ENCODE measurements around the gene ITIH2.

GRCh38 chr10:7755103-7755502, 52.0 kb downstream of the ITIH2 start:
- TF ChIP-seq, protein P1, sequence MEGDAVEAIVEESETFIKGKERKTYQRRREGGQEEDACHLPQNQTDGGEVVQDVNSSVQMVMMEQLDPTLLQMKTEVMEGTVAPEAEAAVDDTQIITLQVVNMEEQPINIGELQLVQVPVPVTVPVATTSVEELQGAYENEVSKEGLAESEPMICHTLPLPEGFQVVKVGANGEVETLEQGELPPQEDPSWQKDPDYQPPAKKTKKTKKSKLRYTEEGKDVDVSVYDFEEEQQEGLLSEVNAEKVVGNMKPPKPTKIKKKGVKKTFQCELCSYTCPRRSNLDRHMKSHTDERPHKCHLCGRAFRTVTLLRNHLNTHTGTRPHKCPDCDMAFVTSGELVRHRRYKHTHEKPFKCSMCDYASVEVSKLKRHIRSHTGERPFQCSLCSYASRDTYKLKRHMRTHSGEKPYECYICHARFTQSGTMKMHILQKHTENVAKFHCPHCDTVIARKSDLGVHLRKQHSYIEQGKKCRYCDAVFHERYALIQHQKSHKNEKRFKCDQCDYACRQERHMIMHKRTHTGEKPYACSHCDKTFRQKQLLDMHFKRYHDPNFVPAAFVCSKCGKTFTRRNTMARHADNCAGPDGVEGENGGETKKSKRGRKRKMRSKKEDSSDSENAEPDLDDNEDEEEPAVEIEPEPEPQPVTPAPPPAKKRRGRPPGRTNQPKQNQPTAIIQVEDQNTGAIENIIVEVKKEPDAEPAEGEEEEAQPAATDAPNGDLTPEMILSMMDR (IDR thresholded peaks at IDR 0.05; ENCODE audit: low read length): no peak
- TF ChIP-seq EZH2 (optimal IDR thresholded peaks at IDR 0.05; ENCODE audit: low read depth, low read length): no peak
